Measurements from ENCODE around the gene PCNX2.

GRCh38 chr1:233215135-233215760, 80.3 kb downstream of the PCNX2 start:
- TF ChIP-seq CTCF (optimal IDR thresholded peaks at IDR 0.05 in 1 of 3, IDR thresholded peaks at IDR 0.05 in 1 of 3, conservative IDR thresholded peaks at IDR 0.05 in 1 of 3; ENCODE audit: extremely low read depth in 1 of 3, insufficient read depth in 2 of 3, low read length in 3 of 3) (no peak), EZH2 (IDR thresholded peaks at IDR 0.05; ENCODE audit: low read length) (no peak)
